B cell (primary cell): Measurements from ENCODE around the gene GFRAL. TPM values are rescaled to one million over a fixed set of nuclear protein-coding genes. Genes with fewer than 3 reads are reported as not detected.

Experiments used
- ATAC-seq: fragments of 200-7000 bp; cut with Tn5 transposase; one replicate; pipeline ENCODE4 v1.10.0; 2021; ENCODE audit warnings: low read depth, mild to moderate bottlenecking, moderate number of reproducible peaks, moderate library complexity
- CTCF ChIA-PET: fragments of 350-600 bp; sonication (Branson Sonifier 250); formaldehyde crosslinking; loops from one replicate; lab custom pipeline; 2021; ENCODE audit warnings: antibody characterized with exemption, inconsistent platforms; lab: Charles Lee
- POLR2A ChIA-PET: fragments of 350-600 bp; sonication (Branson Sonifier 250); formaldehyde crosslinking; loops from one replicate; lab custom pipeline; 2021; ENCODE audit warnings: antibody characterized with exemption; lab: Charles Lee
- DNase-seq: peaks from one replicate; pipeline ENCODE4 v3.0.0; 2013
- H2AFZ ChIP-seq: 2 replicates; pipeline ENCODE4 v1.6.1; 2012; ENCODE audit warnings: mild to moderate bottlenecking, low read depth, low read length; ENCODE audit not compliant: insufficient read depth, poor library complexity, severe bottlenecking
- H3K27ac ChIP-seq, 2 donors: 1 replicate in 1 of 2; 2 replicates in 1 of 2; pipeline ENCODE4 v1.5.1; 2012 to 2013; ENCODE audit warnings: low read length in 2 of 2, mild to moderate bottlenecking in 2 of 2, moderate library complexity in 1 of 2
- H3K27me3 ChIP-seq, 4 experiments: fragments of 200-600 bp in 1 of 4; sonication (generic) in 1 of 4; replicated peaks in 1 of 4; 1 replicate in 2 of 4; 2 replicates in 2 of 4; pipeline versions ENCODE4 v1.6.1 to v1.7.0; 2013 to 2016; ENCODE audit warnings: low read length in 3 of 4, mild to moderate bottlenecking in 2 of 4, mixed read lengths in 1 of 4, moderate library complexity in 1 of 4; ENCODE audit not compliant: insufficient read depth in 4 of 4, control insufficient read depth in 3 of 4; ENCODE audit errors: control extremely low read depth in 1 of 4
- H3K36me3 ChIP-seq, 2 experiments: replicated peaks in 1 of 2; 1 replicate in 1 of 2; 2 replicates in 1 of 2; pipeline versions ENCODE4 v1.6.1 to v1.7.1; 2013; ENCODE audit warnings: low read length in 1 of 2; ENCODE audit not compliant: insufficient read depth in 2 of 2, control insufficient read depth in 1 of 2; ENCODE audit errors: control extremely low read depth in 1 of 2, extremely low read depth in 1 of 2
- H3K4me1 ChIP-seq, 2 donors: fragments of 200-600 bp in 1 of 2; sonication (generic) in 1 of 2; 1 replicate in 1 of 2; 2 replicates in 1 of 2; pipeline versions ENCODE4 v1.5.1 to v1.6.1; 2013 to 2017; ENCODE audit warnings: low read length in 2 of 2; ENCODE audit not compliant: control insufficient read depth in 2 of 2, insufficient read depth in 2 of 2
- H3K4me2 ChIP-seq: replicated peaks from 2 replicates; pipeline ENCODE3; 2012; ENCODE audit warnings: mild to moderate bottlenecking, low read depth, low read length; ENCODE audit not compliant: poor library complexity, severe bottlenecking
- H3K4me3 ChIP-seq, 5 experiments: fragments of 200-600 bp in 1 of 5; sonication (generic) in 1 of 5; 1 replicate in 3 of 5; 2 replicates in 2 of 5; pipeline versions ENCODE4 v1.5.1 to v1.7.0; 2011 to 2016; ENCODE audit warnings: low read length in 4 of 5, mild to moderate bottlenecking in 4 of 5, low read depth in 2 of 5, control low read depth in 1 of 5, moderate library complexity in 1 of 5; ENCODE audit not compliant: insufficient read depth in 1 of 5; ENCODE audit errors: control extremely low read depth in 1 of 5, extremely low read depth in 1 of 5
- H3K79me2 ChIP-seq: fragments of 200-600 bp; sonication (generic); one replicate; pipeline ENCODE4 v1.6.0; 2016; ENCODE audit warnings: low read length; ENCODE audit not compliant: control insufficient read depth, insufficient read depth
- H3K9ac ChIP-seq: fragments of 200-600 bp; sonication (generic); 2 replicates; pipeline ENCODE4 v1.6.1; 2017; ENCODE audit warnings: mild to moderate bottlenecking, low read length, moderate library complexity
- H3K9me3 ChIP-seq, 3 donors: one replicate each; pipeline versions ENCODE4 v1.6.1 to v1.7.1; 2013; ENCODE audit warnings: low read length in 2 of 3; ENCODE audit not compliant: control insufficient read depth in 2 of 3, insufficient read depth in 1 of 3; ENCODE audit errors: control extremely low read depth in 1 of 3
- H4K20me1 ChIP-seq: 2 replicates; pipeline ENCODE4 v1.6.0; 2012; ENCODE audit warnings: mild to moderate bottlenecking, low read length; ENCODE audit not compliant: insufficient read depth, control insufficient read depth, poor library complexity, severe bottlenecking
- H3K27ac Mint-ChIP-seq: one replicate; pipeline ENCODE4 v1.8.0; 2021; ENCODE audit warnings: mixed read lengths
- H3K27me3 Mint-ChIP-seq: one replicate; pipeline ENCODE4 v1.8.0; 2021; ENCODE audit warnings: mixed read lengths
- H3K4me1 Mint-ChIP-seq: one replicate; pipeline ENCODE4 v1.8.0; 2021; ENCODE audit warnings: mixed read lengths
- H3K4me3 Mint-ChIP-seq: one replicate; pipeline ENCODE4 v1.8.0; 2021; ENCODE audit warnings: mixed read lengths
- H3K9me3 Mint-ChIP-seq: one replicate; pipeline ENCODE4 v1.8.0; 2022; ENCODE audit warnings: mixed read lengths; ENCODE audit not compliant: insufficient read depth
- EZH2 ChIP-seq: IDR thresholded peaks from 2 replicates; pipeline ENCODE4 v1.6.1; 2012; ENCODE audit warnings: borderline replicate concordance, low read depth, mild to moderate bottlenecking, moderate library complexity, low read length; ENCODE audit not compliant: insufficient read depth, poor library complexity, severe bottlenecking
- WGBS: methylation state at CpG from one replicate; pipeline ENCODE4 v1.1.5; 2013; ENCODE audit warnings: missing lambda C conversion rate; ENCODE audit not compliant: insufficient coverage; 5-methylcytosine and 5-hydroxymethylcytosine counted together
- intact Hi-C: fragments of 100-400 bp; cut with micrococcal nuclease; formaldehyde crosslinking; loops from one replicate; pipeline ENCODE4 v1.10.0; 2022
- polyA plus RNA-seq: library from polyadenylated mRNA; depleted of rRNA; stranded (reverse); fragments of >200 nt; gene quantifications from 2 replicates; pipeline ENCODE4 v1.2.3, GENCODE V29; 2012
- total RNA-seq, 2 donors: library from RNA; stranded (reverse); fragments of 120-200 nt in 1 of 2; gene quantifications; 1 replicate in 1 of 2; 2 replicates in 1 of 2; pipeline versions ENCODE4 v1.2.3 to v1.2.4, GENCODE V29; 2013 to 2022
- TF ChIP-seq, protein P1 (sequence below): fragments of 200-600 bp; IDR thresholded peaks from one replicate; pipeline ENCODE4 v1.8.0; 2022; ENCODE audit warnings: antibody characterized with exemption, mild to moderate bottlenecking

GFRAL gene
- total and polyA plus RNA-seq, 2 donors (not counting 1 experiment from before 2014, with no cell fraction given), result not detected

DNA sequence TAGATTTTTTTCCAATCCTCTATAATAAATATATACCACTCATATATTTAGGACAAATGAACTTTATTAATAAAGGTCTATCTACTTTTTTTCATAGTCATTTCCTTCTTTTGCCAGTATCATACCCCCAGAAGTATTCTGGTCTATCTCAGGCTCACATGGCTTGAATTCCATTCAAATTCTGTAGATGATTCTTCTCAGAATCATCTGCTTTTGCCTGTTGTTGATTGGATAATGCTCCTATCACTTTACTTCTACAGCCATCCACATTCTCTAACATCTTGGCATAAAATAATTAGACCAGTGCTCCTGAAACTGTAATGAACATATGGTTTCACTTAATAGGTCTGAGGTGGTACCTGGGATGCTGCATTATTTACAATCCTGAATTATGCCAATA is 121.2 kb downstream of the GFRAL start:
- TF ChIP-seq, protein P1, sequence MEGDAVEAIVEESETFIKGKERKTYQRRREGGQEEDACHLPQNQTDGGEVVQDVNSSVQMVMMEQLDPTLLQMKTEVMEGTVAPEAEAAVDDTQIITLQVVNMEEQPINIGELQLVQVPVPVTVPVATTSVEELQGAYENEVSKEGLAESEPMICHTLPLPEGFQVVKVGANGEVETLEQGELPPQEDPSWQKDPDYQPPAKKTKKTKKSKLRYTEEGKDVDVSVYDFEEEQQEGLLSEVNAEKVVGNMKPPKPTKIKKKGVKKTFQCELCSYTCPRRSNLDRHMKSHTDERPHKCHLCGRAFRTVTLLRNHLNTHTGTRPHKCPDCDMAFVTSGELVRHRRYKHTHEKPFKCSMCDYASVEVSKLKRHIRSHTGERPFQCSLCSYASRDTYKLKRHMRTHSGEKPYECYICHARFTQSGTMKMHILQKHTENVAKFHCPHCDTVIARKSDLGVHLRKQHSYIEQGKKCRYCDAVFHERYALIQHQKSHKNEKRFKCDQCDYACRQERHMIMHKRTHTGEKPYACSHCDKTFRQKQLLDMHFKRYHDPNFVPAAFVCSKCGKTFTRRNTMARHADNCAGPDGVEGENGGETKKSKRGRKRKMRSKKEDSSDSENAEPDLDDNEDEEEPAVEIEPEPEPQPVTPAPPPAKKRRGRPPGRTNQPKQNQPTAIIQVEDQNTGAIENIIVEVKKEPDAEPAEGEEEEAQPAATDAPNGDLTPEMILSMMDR, result no peak
- no peak for TF ChIP-seq EZH2

DNA sequence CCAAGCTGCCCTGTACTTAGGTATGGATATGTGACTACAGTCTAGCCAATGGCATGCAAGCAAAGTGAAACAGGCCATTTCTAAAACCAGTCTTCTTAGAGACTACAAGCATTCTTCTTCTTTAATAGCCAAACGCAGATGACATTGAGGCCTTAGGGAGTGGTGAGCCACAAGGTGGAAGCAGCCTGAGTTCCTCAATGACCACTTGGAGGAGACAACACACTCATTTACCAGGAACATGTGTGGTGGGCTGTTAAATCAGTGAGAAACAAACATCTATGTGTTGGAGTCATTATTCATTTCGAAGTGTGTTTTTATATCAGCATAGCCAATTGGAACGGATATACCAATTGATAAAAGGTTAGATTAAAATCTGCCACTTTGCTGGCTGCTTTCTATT is 122.0 kb downstream of the GFRAL start:
- Histone ChIP-seq H3K4me3 (no peak overlapping the region), H3K9me3 (no peaks in the 10 kb centered on the region), H3K27me3 (no peaks in the 10 kb centered on the region), H3K27ac (no peak overlapping the region), H4K20me1 (no peaks in the 10 kb centered on the region), H3K9ac (no peak overlapping the region), H2AFZ (no peak overlapping the region), H3K36me3 (no peaks in the 10 kb centered on the region), H3K4me2 (no peak overlapping the region), H3K4me1 (no peaks in the 10 kb centered on the region), H3K79me2 (no peaks in the 10 kb centered on the region)
- Mint-ChIP-seq H3K27ac (no peak overlapping the region), H3K4me1 (no peaks in the 10 kb centered on the region), H3K4me3 (no peak overlapping the region), H3K9me3 (peaks cover 2% of the 10 kb centered on the region), H3K27me3 (no peaks in the 10 kb centered on the region)
- intact Hi-C loops, result no loop called here
- CTCF ChIA-PET, result no interaction called here
- TF ChIP-seq, protein P1, result no peak
- no peak for TF ChIP-seq EZH2
- POLR2A ChIA-PET, result no interaction called here
- no peak for ATAC-seq
- WGBS, result no CpG with 5 or more reads among the region's 3 CpGs
- DNase-seq, result no peak

More for the DNA sequence above, 121.2 kb downstream of the GFRAL start:
- H3K4me1 Mint-ChIP-seq, result no peaks in the 10 kb centered on the region
- intact Hi-C loops, result no loop called here
- no peaks in the 10 kb centered on the region for H3K27me3 ChIP-seq
- no peak overlapping the region for H3K27ac Mint-ChIP-seq
- H3K9me3 Mint-ChIP-seq, result peaks cover 2% of the 10 kb centered on the region
- H3K9me3 ChIP-seq, result no peaks in the 10 kb centered on the region
- no peaks in the 10 kb centered on the region for H3K4me1 ChIP-seq
- no peaks in the 10 kb centered on the region for H3K36me3 ChIP-seq
- POLR2A ChIA-PET, result no interaction called here
- H3K79me2 ChIP-seq, result no peaks in the 10 kb centered on the region
- no peak overlapping the region for H3K4me3 Mint-ChIP-seq
- H3K4me2 ChIP-seq, result no peak overlapping the region
- no peaks in the 10 kb centered on the region for H3K27me3 Mint-ChIP-seq
- H3K9ac ChIP-seq, result no peak overlapping the region
- ATAC-seq (no peak), DNase-seq (no peak)
- H3K4me3 ChIP-seq, result no peak overlapping the region
- no peak overlapping the region for H3K27ac ChIP-seq
- no peak overlapping the region for H2AFZ ChIP-seq
- CTCF ChIA-PET, result no interaction called here
- no peaks in the 10 kb centered on the region for H4K20me1 ChIP-seq
